Tibial nerve (tissue), 4 donors: Measurements from ENCODE around the gene FRYL. TPM values are rescaled to one million over a fixed set of nuclear protein-coding genes. Genes with fewer than 3 reads are reported as not detected.

Experiments
- DNase-seq, 2 donors: peaks; one replicate each; pipeline ENCODE4 v3.0.0-alpha.2; 2019; ENCODE audit warnings: low spot score in 2 of 2
- H3K27ac ChIP-seq, 4 donors: fragments of 200-600 bp; sonication (generic) in 3 of 4; one replicate each; pipeline ENCODE4 v1.5.1; 2017 to 2019; ENCODE audit warnings: mild to moderate bottlenecking in 1 of 4
- H3K27me3 ChIP-seq, 2 donors: fragments of 200-600 bp; sonication (generic) in 1 of 2; one replicate each; pipeline versions ENCODE4 v1.5.1 to v1.6.0; 2017 to 2019
- H3K36me3 ChIP-seq, 3 donors: fragments of 200-600 bp; sonication (generic); one replicate each; pipeline ENCODE4 v1.5.1; 2018 to 2019
- H3K4me1 ChIP-seq, 4 donors: fragments of 200-600 bp; sonication (generic) in 3 of 4; one replicate each; pipeline ENCODE4 v1.5.1; 2017 to 2019
- H3K4me3 ChIP-seq, 4 donors: fragments of 200-600 bp; sonication (generic) in 3 of 4; one replicate each; pipeline ENCODE4 v1.5.1; 2017 to 2019; ENCODE audit warnings: mild to moderate bottlenecking in 1 of 4, moderate library complexity in 1 of 4
- H3K9me3 ChIP-seq, 4 donors: fragments of 200-600 bp; sonication (generic) in 3 of 4; one replicate each; pipeline ENCODE4 v1.5.1; 2017 to 2019
- CTCF ChIP-seq, 5 experiments: fragments of 200-600 bp in 3 of 5; fragments of 450-650 bp in 2 of 5; sonication (generic) in 3 of 5; IDR thresholded peaks; one replicate each; pipeline ENCODE4 v1.5.1; 2016 to 2019; ENCODE audit warnings: antibody characterized with exemption in 5 of 5, mild to moderate bottlenecking in 3 of 5, moderate library complexity in 2 of 5
- EP300 ChIP-seq, 2 donors: sonication (generic); formaldehyde crosslinking; IDR thresholded peaks; one replicate each; pipeline ENCODE4 v1.6.1; 2017; ENCODE audit warnings: antibody characterized with exemption in 2 of 2, mild to moderate bottlenecking in 1 of 2
- POLR2A ChIP-seq, 2 donors: fragments of 450-650 bp; IDR thresholded peaks; one replicate each; pipeline ENCODE4 v1.6.1; 2017; ENCODE audit warnings: antibody characterized with exemption in 2 of 2, mild to moderate bottlenecking in 2 of 2, moderate library complexity in 2 of 2
- WGBS, 2 donors: methylation state at CpG; one replicate each; pipeline ENCODE4 v1.1.5; 2018; 5-methylcytosine and 5-hydroxymethylcytosine counted together
- total RNA-seq, 4 donors: library from RNA; depleted of rRNA; stranded (reverse); fragments of >200 nt; gene quantifications; one replicate each; pipeline ENCODE4 v1.1.0, GENCODE V29; 2016

Gene FRYL
- total RNA-seq, 4 donors from 2014 or later, result 88.3 to 122 (median 99.7) TPM

DNA sequence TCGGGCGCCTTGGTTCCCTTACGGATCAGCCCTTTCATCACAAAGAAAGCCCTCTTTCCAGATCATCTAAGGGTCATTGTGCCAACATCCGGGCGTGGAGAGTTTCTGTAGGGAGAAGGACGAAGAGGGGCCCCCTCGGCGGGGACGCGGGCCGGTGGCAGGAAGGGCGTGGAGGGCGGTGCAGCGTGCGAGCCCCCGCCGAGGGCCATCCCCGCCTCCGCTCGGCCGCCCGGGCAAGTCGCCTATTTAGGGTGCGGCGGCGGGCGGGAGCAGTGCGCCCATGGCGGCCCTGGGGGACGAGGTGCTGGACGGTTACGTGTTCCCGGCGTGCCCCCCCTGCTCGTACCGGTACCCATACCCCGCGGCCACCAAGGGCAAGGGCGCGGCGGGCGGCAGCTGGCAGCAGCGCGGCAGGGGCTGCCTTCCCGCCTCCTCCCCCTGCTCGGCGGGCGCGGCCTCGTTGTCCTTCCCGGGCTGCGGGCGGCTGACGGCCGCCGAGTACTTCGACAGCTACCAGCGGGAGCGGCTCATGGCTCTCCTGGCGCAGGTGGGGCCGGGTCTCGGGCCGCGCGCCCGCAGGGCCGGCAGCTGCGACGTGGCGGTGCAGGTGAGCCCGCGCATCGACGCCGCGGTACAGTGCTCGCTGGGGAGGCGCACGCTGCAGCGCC lies 289.9 kb downstream of the FRYL start, which contains the start of gene ZAR1:
ZAR1 (plus strand) TSS at position 241 of the 668 bp plus-strand sequence; CDS start at position 281, 40 bp downstream.
- peaks cover 0 to 68% of the 10 kb centered on the region in 2 donors for H3K27me3 ChIP-seq
- DNase-seq, result no peak
- peak within 1 kb of the TSS; percentile 10 to 44 (median 20) for H3K4me3 ChIP-seq

DNA sequence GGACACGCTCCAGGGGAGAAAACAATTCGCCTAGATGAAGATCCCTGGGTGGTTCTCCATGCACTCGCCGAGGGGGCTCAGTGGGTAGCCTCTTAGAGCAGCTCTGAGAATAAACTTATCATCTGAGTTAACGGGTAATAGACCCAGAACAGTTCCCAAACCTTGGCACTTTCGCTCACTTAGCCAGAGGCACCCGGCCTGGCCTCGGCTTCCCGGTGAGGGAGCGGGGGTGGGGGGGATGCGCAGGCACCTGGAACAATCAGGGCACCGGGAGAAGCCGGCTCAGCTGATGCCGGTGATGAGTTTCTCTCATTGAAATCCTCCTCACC lies 290.4 kb downstream of the FRYL start:
- H3K4me1 ChIP-seq, result peaks cover 0 to 20% (median 3%) of the 10 kb centered on the region in 4 donors
- no peaks in the 10 kb centered on the region for H3K36me3 ChIP-seq
- H3K27me3 ChIP-seq, result peaks cover 0 to 73% of the 10 kb centered on the region in 2 donors
- peak overlapping the region in 3 of 4 donors; percentile 10 to 44 (median 28) for H3K4me3 ChIP-seq
- no peak for DNase-seq
- no peak overlapping the region for H3K27ac ChIP-seq
- TF ChIP-seq CTCF (IDR thresholded peaks at IDR 0.05) (no peak), POLR2A (IDR thresholded peaks at IDR 0.05) (no peak), EP300 (IDR thresholded peaks at IDR 0.05) (no peak)
- H3K9me3 ChIP-seq, result no peaks in the 10 kb centered on the region
- 29 to 37% methylated on average over 7 to 14 of the region's 14 CpGs for WGBS, 2 donors

More for the DNA sequence above, 289.9 kb downstream of the FRYL start, which contains the start of gene ZAR1:
- TF ChIP-seq EP300 (IDR thresholded peaks at IDR 0.05), result no peak
- no peak for TF ChIP-seq CTCF (IDR thresholded peaks at IDR 0.05)
- TF ChIP-seq POLR2A (IDR thresholded peaks at IDR 0.05), result no peak
- Histone ChIP-seq H3K4me1 (peaks cover 0 to 20% (median 3%) of the 10 kb centered on the region in 4 donors), H3K27ac (no peak within 1 kb of the TSS), H3K9me3 (no peaks in the 10 kb centered on the region), H3K36me3 (no peaks in the 10 kb centered on the region)
- 2% methylated on average over 21 to 33 of the region's 80 CpGs for WGBS, 2 donors

DNA sequence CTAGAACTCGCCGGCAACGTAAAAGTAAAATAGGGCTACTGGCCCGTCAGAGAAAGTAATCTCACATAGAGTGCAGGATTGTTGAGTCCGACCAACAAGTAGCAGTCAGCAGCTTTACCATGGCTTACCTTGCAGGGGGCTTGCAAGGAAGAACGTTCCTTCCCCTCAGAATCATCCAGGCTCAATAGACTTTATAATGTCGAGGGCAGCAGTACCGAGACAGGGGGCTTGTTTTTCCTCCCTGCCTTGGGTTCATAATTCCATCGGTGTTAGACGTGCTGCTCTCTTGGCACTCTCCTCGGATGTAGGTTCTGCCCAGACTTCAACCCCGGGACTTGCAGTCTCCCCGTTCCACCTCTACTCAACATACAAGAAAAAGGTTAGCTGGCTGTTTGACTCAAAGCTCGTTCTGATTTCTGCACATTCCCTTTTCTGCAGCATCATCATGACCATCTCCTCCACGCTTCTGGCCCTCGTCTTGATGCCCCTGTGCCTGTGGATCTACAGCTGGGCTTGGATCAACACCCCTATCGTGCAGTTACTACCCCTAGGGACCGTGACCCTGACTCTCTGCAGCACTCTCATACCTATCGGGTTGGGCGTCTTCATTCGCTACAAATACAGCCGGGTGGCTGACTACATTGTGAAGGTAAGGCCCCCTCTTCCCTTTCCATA lies 295.4 kb downstream of the FRYL start:
- no peak for DNase-seq
- Histone ChIP-seq H3K27ac (no peak overlapping the region), H3K4me1 (peaks cover 0 to 9% (median 0%) of the 10 kb centered on the region in 4 donors), H3K27me3 (peaks cover 0 to 78% of the 10 kb centered on the region in 2 donors), H3K9me3 (no peaks in the 10 kb centered on the region), H3K36me3 (no peaks in the 10 kb centered on the region), H3K4me3 (no peak overlapping the region)
- 53 to 62% methylated on average over 22 of the region's 22 CpGs for WGBS, 2 donors
- TF ChIP-seq CTCF (IDR thresholded peaks at IDR 0.05) (no peak), EP300 (IDR thresholded peaks at IDR 0.05) (no peak), POLR2A (IDR thresholded peaks at IDR 0.05) (no peak)

GRCh38 chr4:48483777-48484493 lies 296.1 kb downstream of the FRYL start:
- 16 to 18% methylated on average over 32 to 62 of the region's 66 CpGs for WGBS, 2 donors
- no peak overlapping the region for H3K27ac ChIP-seq
- no peak for DNase-seq

More at GRCh38 chr4:48483777-48484493, 296.1 kb downstream of the FRYL start:
- Histone ChIP-seq H3K4me1 (peaks cover 0 to 7% (median 0%) of the 10 kb centered on the region in 4 donors), H3K36me3 (no peaks in the 10 kb centered on the region), H3K4me3 (peak overlapping the region in 1 of 4 donors; percentile 43), H3K9me3 (no peaks in the 10 kb centered on the region), H3K27me3 (peaks cover 0 to 71% of the 10 kb centered on the region in 2 donors)
- no peak for TF ChIP-seq POLR2A (IDR thresholded peaks at IDR 0.05)
- no peak for TF ChIP-seq CTCF (IDR thresholded peaks at IDR 0.05)
- no peak for TF ChIP-seq EP300 (IDR thresholded peaks at IDR 0.05)
